ENCODE results near the gene LGALS9C. TPM values are rescaled to one million over a fixed set of nuclear protein-coding genes. Genes with fewer than 3 reads are reported as not detected.

Gene LGALS9C
- not detected in 2 replicates for total RNA-seq

GRCh38 chr17:18476508-18477308 lies at the start of gene LGALS9C:
Gene LGALS9C (plus strand): TSS chr17:18476789. CDS start chr17:18476855, 66 bp downstream.

Other genes with a start within 250 kb of the LGALS9C start
- 209 and 366 TPM in 2 replicates for gene FLII, start 218.1 kb upstream of the LGALS9C start, total RNA-seq
- 11.3 and 12.7 TPM in 2 replicates for gene MIEF2, start 216.1 kb upstream of the LGALS9C start, total RNA-seq
- 17.2 and 36.8 TPM in 2 replicates for gene TOP3A, start 161.8 kb upstream of the LGALS9C start, total RNA-seq
- 14.2 and 14.9 TPM in 2 replicates for gene SMCR8, start 161.5 kb upstream of the LGALS9C start, total RNA-seq
- gene SHMT1, start 113.2 kb upstream of the LGALS9C start, total RNA-seq = 3.4 and 19.7 TPM in 2 replicates
- gene EVPLL, start 99.0 kb upstream of the LGALS9C start, total RNA-seq = not detected in 2 replicates
- not detected in 2 replicates for gene TBC1D28, start 167.6 kb downstream of the LGALS9C start, total RNA-seq
- gene FOXO3B, start 205.5 kb downstream of the LGALS9C start, total RNA-seq = 3.5 and 5.4 TPM in 2 replicates

All from regular cardiac myocyte (primary cell).